Epidermal melanocyte (primary cell): ENCODE results near the gene RANBP1.

Experiments used
- DNase-seq: peaks from one replicate; pipeline ENCODE4 v3.0.0; 2011; ENCODE audit warnings: low spot score; ENCODE audit not compliant: insufficient read length

Gene RANBP1

GRCh38 chr22:20123366-20124082 is 7.6 kb downstream of the RANBP1 start:
- DNase-seq = no peak

- DNase-seq = no peak
Observed at GRCh38 chr22:20124083-20124787, 8.3 kb downstream of the RANBP1 start.

GRCh38 chr22:20125201-20126174 is 9.6 kb downstream of the RANBP1 start:
- no peak for DNase-seq

GRCh38 chr22:20126284-20127029 is 10.6 kb downstream of the RANBP1 start:
- DNase-seq = no peak

GRCh38 chr22:20127318-20127868 is 11.5 kb downstream of the RANBP1 start:
- no peak for DNase-seq

- DNase-seq = no peak
Observed at GRCh38 chr22:20127869-20128618, 12.1 kb downstream of the RANBP1 start.

GRCh38 chr22:20128619-20128901 is 12.7 kb downstream of the RANBP1 start:
- no peak for DNase-seq

- no peak for DNase-seq
Observed at GRCh38 chr22:20128902-20129746, 13.2 kb downstream of the RANBP1 start.

- no peak for DNase-seq
Observed at GRCh38 chr22:20129747-20130014, 13.8 kb downstream of the RANBP1 start.

- DNase-seq = no peak
Observed at GRCh38 chr22:20130319-20130718, 14.4 kb downstream of the RANBP1 start.

- DNase-seq = peak; percentile 86
Observed at GRCh38 chr22:20130731-20131596, 15.1 kb downstream of the RANBP1 start.

GRCh38 chr22:20131597-20131858 is 15.6 kb downstream of the RANBP1 start, which contains the start of gene ZDHHC8:
TSS of gene ZDHHC8 (plus strand) at chr22:20131804. CDS start at chr22:20131948, 144 bp downstream.
- no peak for DNase-seq

GRCh38 chr22:20131859-20132685 is 16.2 kb downstream of the RANBP1 start:
- no peak for DNase-seq

- no peak for DNase-seq
Observed at GRCh38 chr22:20132686-20133246, 16.9 kb downstream of the RANBP1 start.

GRCh38 chr22:20133930-20134549 is 18.1 kb downstream of the RANBP1 start:
- no peak for DNase-seq

- DNase-seq = no peak
Observed at GRCh38 chr22:20135265-20135664, 19.4 kb downstream of the RANBP1 start.
